ENCODE measurements around the gene DOCK2.
"Not testable (repeated sequence)": the region's sequence is repeated elsewhere in the genome, so short reads cannot be mapped to it uniquely, and the experiment has no call there.

The DOCK2 gene

GRCh38 chr5:170057311-170057710, 420.2 kb downstream of the DOCK2 start:
- no peak for DNase-seq (ENCODE audit: low spot score)

- no peak for DNase-seq (ENCODE audit: low spot score)
Measured at GRCh38 chr5:170059221-170059620, 422.1 kb downstream of the DOCK2 start.

- DNase-seq (ENCODE audit: low spot score) = no peak
Measured at GRCh38 chr5:170067152-170067551, 430.1 kb downstream of the DOCK2 start.

- no peak for DNase-seq (ENCODE audit: low spot score)
Measured at GRCh38 chr5:170067574-170068170, 430.6 kb downstream of the DOCK2 start.

GRCh38 chr5:170069512-170069911, 432.4 kb downstream of the DOCK2 start:
- DNase-seq (ENCODE audit: low spot score) = no peak

- DNase-seq (ENCODE audit: low spot score) = peak; percentile 15
Measured at GRCh38 chr5:170070556-170071412, 433.7 kb downstream of the DOCK2 start.

GRCh38 chr5:170071748-170072147, 434.7 kb downstream of the DOCK2 start:
- DNase-seq (ENCODE audit: low spot score) = no peak

GRCh38 chr5:170075696-170076095, 438.6 kb downstream of the DOCK2 start:
- no peak for DNase-seq (ENCODE audit: low spot score)

GRCh38 chr5:170076211-170076610, 439.1 kb downstream of the DOCK2 start:
- no peak for DNase-seq (ENCODE audit: low spot score)

GRCh38 chr5:170076739-170077138, 439.7 kb downstream of the DOCK2 start:
- DNase-seq (ENCODE audit: low spot score) = no peak

GRCh38 chr5:170077526-170077925, 440.5 kb downstream of the DOCK2 start:
- DNase-seq (ENCODE audit: low spot score) = no peak

- DNase-seq (ENCODE audit: low spot score) = no peak
Measured at GRCh38 chr5:170078458-170078857, 441.4 kb downstream of the DOCK2 start.

- DNase-seq (ENCODE audit: low spot score) = no peak
Measured at GRCh38 chr5:170078931-170079330, 441.9 kb downstream of the DOCK2 start.

GRCh38 chr5:170080217-170080616, 443.1 kb downstream of the DOCK2 start:
- no peak for DNase-seq (ENCODE audit: low spot score)

GRCh38 chr5:170080786-170081445, 443.8 kb downstream of the DOCK2 start:
- DNase-seq (ENCODE audit: low spot score) = no peak

- DNase-seq (ENCODE audit: low spot score) = no peak
Measured at GRCh38 chr5:170081616-170082015, 444.5 kb downstream of the DOCK2 start.

GRCh38 chr5:170082701-170083100, 445.6 kb downstream of the DOCK2 start:
- no peak for DNase-seq (ENCODE audit: low spot score)

GRCh38 chr5:170087168-170087817, 450.2 kb downstream of the DOCK2 start:
- no peak for DNase-seq (ENCODE audit: low spot score)

GRCh38 chr5:170092455-170093101, 455.5 kb downstream of the DOCK2 start:
- no peak for DNase-seq (ENCODE audit: low spot score)

GRCh38 chr5:170094329-170094728, 457.3 kb downstream of the DOCK2 start:
- DNase-seq (ENCODE audit: low spot score) = not testable (repeated sequence)

- DNase-seq (ENCODE audit: low spot score) = no peak
Measured at GRCh38 chr5:170095646-170096045, 458.6 kb downstream of the DOCK2 start.

- DNase-seq (ENCODE audit: low spot score) = no peak
Measured at GRCh38 chr5:170097934-170098333, 460.9 kb downstream of the DOCK2 start.
